Endothelial cell of umbilical vein (primary cell): ENCODE results near the gene RTN4RL1.

ENCODE experiments used
- CTCF ChIP-seq, 2 donors: IDR thresholded peaks; 1 replicate in 1 of 2; 2 replicates in 1 of 2; pipeline ENCODE4 v1.5.1; 2011; ENCODE audit warnings: low read length in 2 of 2, mild to moderate bottlenecking in 2 of 2, moderate library complexity in 2 of 2, control low read depth in 1 of 2, inconsistent platforms in 1 of 2, low read depth in 1 of 2; ENCODE audit not compliant: insufficient read depth in 1 of 2; ENCODE audit errors: extremely low read depth in 1 of 2
- EZH2 ChIP-seq: IDR thresholded peaks from 2 replicates; pipeline ENCODE4 v1.6.1; 2012; ENCODE audit warnings: borderline replicate concordance, low read depth, mild to moderate bottlenecking, moderate library complexity, low read length, inconsistent platforms; ENCODE audit not compliant: severe bottlenecking
- JUN ChIP-seq: IDR thresholded peaks from 2 replicates; pipeline ENCODE4 v1.6.1; 2011; ENCODE audit warnings: borderline replicate concordance, low read depth; ENCODE audit not compliant: insufficient read length, insufficient read depth
- POLR2A ChIP-seq: IDR thresholded peaks from 2 replicates; pipeline ENCODE4 v1.6.1; 2012; ENCODE audit warnings: low read depth, mild to moderate bottlenecking, control low read depth, low read length

GRCh38 chr17:1905190-1905913 is 119.8 kb downstream of the RTN4RL1 start:
- TF ChIP-seq CTCF (IDR thresholded peaks at IDR 0.05; ENCODE audit: extremely low read depth in 1 of 2, insufficient read depth in 1 of 2, low read depth in 1 of 2, low read length in 2 of 2) = no peak
- TF ChIP-seq JUN = no peak
- no peak for TF ChIP-seq POLR2A
- no peak for TF ChIP-seq EZH2
